Measurements from ENCODE around the gene CD81.

The CD81 gene

GRCh38 chr11:2391181-2391975 is 14.3 kb downstream of the CD81 start:
- no peak for DNase-seq (ENCODE audit: low spot score)

DNA sequence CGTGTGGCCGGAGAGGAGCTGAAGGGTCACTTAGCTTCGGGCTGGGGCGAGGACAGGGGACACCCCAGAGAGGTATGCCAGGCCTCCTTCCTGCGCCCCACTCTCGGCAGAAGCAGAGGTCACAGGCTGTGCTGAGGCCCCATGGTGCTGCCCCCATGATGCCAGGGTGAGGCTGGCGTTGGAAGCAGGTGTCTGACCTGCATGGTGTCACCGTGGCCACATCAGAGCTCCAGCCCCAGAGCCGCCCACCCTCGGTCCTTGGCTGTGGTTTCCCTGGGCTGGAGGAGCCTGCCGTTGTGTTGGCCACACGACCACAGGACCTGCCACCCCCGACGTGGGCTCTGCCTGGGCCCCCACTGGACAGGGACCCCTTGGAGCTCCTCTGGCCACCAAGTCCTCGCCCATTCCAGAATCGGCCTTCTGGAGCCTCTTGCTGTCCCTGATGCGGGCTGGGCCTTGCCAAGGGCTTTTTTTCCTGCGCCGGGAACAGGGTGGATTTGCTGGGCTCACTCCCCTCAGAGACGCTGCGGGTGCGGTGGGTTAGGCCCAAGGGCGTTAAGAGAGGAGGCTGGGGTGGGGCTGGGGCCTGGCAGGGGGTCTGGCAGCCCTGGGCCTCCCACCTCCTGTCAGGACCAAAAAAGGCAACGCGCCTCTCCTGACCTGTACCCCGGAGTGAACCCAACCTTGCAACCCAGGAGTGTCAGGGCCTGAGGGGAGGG is 15.3 kb downstream of the CD81 start:
- DNase-seq (ENCODE audit: low spot score) = no peak

DNA sequence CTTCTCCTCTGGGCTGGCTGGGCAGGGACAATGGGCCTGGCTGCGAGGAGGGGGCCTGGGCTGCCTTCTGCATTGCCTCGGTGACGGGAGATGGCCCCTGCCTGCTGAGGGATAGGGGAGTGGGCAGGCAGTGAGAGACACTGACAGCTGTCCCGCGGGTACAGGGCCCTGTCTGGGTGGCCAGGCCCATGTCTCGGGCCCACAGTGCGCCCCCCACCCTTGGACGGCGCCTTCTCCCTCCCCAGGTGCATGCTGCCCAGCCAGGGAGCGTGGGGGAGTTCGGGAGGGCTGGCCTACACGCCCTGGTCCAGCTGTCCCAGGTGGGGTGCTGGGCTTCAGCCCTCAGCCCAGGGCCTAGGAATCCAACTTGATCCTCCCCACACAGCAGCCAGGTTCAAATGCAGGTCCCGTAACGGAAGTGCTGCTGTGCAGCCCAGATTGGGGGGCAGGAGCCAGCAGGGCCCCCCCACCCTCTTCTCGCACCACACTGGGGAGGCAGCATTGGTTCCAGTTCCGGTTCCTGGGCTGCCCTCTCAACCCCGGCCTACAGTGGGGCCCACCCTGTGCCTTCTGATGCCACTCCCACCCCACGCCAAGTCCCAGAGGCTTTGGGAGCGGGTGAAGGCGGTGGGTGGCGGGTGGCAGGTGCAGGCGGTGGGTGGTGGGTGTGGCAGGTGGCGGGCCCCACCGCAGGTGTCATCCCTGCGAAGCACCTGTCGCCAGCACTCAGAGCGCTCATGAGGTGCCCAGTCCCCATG is 16.2 kb downstream of the CD81 start:
- DNase-seq (ENCODE audit: low spot score) = no peak

- DNase-seq (ENCODE audit: low spot score) = no peak
Observed at GRCh38 chr11:2393941-2394817, 17.1 kb downstream of the CD81 start.

- DNase-seq (ENCODE audit: low spot score) = no peak
Observed at GRCh38 chr11:2394818-2395105, 17.7 kb downstream of the CD81 start.

DNA sequence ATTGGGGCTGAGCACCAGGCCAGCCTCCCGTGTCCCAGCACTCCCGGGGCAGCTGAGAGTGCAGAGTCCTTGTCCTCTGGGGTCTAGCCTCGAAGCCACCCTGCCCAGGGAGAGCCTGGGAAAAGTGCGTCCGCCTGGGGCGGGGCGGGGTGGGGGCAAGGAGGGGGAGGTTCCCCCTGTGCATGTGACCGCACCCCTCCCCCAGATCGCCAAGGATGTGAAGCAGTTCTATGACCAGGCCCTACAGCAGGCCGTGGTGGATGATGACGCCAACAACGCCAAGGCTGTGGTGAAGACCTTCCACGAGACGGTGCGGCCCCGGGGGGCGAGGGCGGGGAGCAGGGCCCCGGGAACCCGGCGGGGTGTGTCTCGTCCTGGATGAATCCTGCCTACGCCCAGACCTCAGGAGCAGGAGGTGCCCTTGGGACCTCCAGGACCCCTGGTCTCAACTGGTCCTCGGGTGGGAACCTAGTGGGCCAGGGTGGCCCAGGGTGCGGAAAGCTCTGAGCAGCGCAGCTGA is 18.2 kb downstream of the CD81 start:
- no peak for DNase-seq (ENCODE audit: low spot score)

DNA sequence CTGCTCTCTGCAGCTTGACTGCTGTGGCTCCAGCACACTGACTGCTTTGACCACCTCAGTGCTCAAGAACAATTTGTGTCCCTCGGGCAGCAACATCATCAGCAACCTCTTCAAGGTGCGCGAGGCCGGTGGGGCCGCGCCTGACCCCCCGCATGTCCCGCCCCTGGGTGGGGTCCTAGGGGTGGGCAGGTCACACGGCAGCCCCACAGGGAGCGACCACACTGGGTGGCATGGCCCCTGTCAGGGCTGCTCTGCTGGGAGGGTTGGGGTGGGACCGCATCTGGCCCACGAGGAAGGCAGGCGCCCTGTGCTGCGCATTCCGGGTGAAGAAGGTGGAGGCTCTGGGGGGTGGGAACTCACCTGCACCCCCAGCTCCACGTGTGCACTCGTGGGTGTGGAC is 18.7 kb downstream of the CD81 start:
- DNase-seq (ENCODE audit: low spot score) = no peak

DNA sequence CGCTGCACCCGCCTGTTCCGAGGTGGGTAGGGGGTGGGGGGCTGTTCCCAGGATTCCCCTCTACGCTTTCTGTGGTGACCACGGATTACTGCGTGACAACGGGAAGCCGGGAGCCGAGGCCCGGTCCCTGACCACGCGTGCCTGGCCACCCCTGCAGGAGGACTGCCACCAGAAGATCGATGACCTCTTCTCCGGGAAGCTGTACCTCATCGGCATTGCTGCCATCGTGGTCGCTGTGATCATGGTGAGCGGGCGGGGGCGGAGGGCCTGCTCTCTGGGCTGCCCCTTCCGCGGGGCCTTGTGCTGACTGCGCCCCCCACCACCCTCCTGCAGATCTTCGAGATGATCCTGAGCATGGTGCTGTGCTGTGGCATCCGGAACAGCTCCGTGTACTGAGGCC is 19.4 kb downstream of the CD81 start:
- no peak for DNase-seq (ENCODE audit: low spot score)

GRCh38 chr11:2397005-2397404 is 19.9 kb downstream of the CD81 start:
- no peak for DNase-seq (ENCODE audit: low spot score)

- no peak for DNase-seq (ENCODE audit: low spot score)
Observed at GRCh38 chr11:2398664-2399355, 21.7 kb downstream of the CD81 start.

DNA sequence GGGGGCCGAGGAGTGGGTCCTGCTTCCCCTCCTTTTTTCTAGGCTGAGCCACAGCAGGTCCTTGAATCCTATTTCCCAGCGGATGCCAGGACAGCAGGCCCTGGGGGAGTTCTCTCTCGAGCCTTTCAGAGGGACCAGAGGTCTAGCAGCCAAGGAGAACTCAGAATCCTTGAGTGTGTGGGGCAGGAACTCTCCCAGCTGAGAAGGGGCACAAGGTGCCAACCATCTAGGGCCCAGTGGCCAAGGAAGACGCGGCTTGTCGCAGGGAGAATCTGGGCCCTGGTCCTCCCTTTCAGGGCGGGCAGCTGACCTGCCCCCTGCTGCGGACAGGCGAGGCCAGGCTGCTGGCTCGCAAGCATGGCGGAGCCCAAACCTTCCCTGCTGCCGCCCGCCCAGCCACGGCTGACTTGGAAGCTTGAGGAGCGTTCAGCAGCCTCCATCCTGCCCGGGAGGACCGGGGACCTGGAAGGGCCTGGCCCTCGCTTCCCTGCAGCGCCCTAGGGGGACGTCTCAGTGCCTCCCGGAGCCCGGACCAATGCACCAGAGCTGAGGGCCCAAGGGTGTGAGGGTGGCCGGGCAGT is 22.5 kb downstream of the CD81 start:
- DNase-seq (ENCODE audit: low spot score) = peak; percentile 37

GRCh38 chr11:2400069-2400761 is 23.1 kb downstream of the CD81 start, which contains the start of gene TSSC4:
Gene TSSC4, plus strand, starts transcription at chr11:2400750. Its CDS starts 1,884 bp downstream, at chr11:2402634.
- DNase-seq (ENCODE audit: low spot score) = peak; percentile 100

DNA sequence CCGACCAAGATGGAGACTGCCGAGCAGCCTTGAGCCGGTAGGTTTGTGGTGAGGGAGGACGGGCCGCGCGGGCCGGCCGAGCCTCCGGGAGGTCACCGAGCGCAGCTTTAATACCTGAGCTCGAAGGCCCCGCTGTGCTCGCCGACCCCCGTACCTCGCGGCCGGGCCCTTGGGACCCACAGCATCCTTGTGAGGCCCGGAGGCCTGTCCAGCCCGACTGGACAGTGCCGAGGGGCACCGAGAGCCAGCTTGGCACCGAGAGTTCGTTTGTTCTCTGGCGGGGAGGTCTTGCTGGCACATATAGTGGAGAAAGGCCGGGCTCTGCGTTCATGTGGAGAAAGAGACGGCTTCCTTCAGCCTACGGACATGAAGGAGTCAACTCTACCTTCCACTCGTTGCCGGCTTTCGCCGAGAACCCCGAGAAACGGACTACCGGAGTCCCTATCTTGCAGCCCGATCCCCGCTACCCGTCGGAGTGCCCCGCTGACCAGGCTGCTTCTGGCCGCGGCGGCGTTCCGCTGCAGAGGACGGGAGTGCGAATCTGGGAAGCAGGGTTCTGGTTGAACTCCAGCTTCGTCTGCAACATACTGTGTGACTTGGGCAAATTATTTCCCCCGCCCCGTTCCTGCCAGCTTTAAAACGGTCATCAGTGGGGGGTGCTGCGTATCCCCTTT is 23.8 kb downstream of the CD81 start:
- peak; percentile 20 for DNase-seq (ENCODE audit: low spot score)

- DNase-seq (ENCODE audit: low spot score) = peak; percentile 13
Observed at GRCh38 chr11:2401436-2401984, 24.4 kb downstream of the CD81 start.

- DNase-seq (ENCODE audit: low spot score) = no peak
Observed at GRCh38 chr11:2402106-2402505, 25.0 kb downstream of the CD81 start.

GRCh38 chr11:2402890-2403645 is 26.0 kb downstream of the CD81 start:
- no peak for DNase-seq (ENCODE audit: low spot score)

- no peak for DNase-seq (ENCODE audit: low spot score)
Observed at GRCh38 chr11:2404735-2405196, 27.7 kb downstream of the CD81 start.

DNA sequence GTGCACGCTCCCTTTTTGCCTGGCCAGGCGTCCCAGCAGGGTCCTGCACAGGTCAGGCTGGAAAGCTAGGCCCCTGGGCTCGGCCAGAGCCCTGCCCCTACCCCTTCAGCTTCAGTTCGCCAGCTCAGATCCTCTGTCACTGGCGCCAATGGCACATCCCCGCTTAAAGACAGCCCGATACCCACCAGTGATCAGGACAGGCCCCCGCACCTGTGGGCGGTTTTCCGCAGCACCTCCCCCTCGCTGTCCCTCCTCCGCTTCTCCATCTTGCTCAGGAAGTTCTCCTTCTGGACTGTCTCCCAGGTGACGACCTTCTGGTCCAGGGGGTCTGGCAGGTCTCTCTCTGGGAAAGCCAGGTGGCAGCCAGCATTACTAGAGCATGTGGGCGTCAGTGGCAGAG is 29.3 kb downstream of the CD81 start:
- DNase-seq (ENCODE audit: low spot score) = no peak
